Stimulated activated naive CD8-positive, alpha-beta T cell treated with anti-CD3 and anti-CD28 coated beads, Interleukin-15, Interleukin-2, amounts not matched to agents 100 U/mL and 50 U/mL, for 24 hours (primary cell): ENCODE measurements around the gene MCRIP1.

Experiments
- ATAC-seq: fragments of 150-1000 bp; cut with Tn5 transposase; one replicate; pipeline ENCODE4 v1.10.0; 2021
- DNase-seq: peaks from one replicate; pipeline ENCODE4 v3.0.0; 2021

The MCRIP1 gene

DNA sequence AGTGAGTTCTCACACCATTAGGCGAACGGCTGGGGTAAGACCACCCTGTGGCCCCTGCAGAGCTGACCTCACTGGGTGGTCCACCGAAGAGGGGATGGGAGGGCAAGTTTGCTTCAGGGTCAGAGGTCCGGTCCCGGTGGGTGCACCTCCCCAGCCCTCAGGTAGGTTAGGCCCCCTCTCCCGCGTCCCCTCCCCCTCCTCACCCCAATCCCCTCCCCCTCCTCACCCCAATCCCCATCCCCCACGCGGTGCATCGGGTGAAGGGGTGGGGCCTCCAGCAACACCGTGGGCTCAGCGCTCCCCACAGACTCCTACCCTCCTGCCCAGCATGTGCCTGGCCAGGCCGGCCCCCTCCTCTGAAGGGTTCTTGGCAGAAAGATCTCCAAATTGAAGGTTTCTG is 13.4 kb downstream of the MCRIP1 start:
- no peak for ATAC-seq
- no peak for DNase-seq

GRCh38 chr17:81817758-81818147 is 15.3 kb downstream of the MCRIP1 start:
- DNase-seq (no peak), ATAC-seq (no peak)

DNA sequence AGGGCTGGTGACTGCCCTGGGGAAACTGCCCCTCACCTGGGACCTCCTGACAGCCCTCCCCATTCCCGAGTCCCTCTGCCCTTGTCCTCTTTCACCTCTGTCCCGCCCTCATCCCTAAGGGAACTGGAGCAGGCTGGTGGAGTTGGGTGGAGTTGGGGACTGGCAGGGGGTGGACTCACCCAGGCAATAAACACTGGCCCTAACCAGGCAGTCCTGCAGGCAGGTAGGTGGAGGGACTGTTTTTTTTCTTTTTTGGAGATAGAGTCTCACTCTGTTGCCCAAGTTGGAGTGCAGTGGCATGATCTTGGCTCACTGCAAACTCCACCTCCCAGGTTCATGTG is 17.5 kb downstream of the MCRIP1 start:
- no peak for ATAC-seq
- no peak for DNase-seq

DNA sequence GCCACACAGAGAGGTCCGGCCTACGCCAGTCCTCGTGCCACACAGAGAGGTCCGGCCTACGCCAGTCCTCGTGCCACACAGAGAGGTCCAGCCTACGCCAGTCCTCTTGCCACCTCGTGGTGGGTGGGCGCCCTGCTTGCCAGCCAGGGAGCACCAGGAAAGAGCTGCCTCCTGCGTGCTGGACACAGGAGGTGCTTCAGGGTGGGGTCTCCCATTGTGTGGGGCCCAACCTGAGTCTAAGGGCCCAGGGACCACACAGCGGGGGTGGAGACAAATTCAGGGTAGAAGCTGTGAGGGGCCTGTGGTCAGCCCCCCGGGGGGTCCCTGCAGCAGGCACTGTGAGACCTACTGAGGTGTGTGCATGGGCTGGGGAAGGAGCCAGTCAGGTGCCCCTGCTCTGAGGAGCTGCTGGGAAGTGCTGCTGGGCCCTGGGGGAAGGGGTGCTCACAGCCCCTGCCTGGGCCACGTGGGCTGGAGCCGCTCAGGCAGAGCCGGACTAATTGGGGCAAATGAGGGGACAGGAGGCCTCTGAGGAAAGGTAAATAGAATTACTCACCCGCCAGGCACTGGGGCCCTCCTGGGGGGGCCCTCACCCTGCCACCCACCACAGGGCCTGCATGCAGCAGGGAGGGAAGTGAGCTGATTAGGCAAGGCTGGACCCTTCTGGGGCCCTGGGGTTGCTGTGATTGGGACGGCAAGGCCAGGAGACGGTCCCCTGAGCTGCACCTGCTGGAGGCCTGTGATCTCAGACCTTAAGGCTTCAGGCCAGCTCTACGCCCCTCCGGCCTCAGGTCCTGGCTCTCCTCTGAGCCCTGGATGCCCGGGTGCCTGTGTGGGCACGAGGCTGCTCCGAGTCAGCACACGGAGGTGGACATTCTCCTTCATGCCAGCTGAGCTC is 18.1 kb downstream of the MCRIP1 start:
- ATAC-seq (no peak), DNase-seq (no peak)

- no peak for ATAC-seq
- DNase-seq, result no peak
These were observed 19.0 kb downstream of the MCRIP1 start for GRCh38 chr17:81813861-81814683.

DNA sequence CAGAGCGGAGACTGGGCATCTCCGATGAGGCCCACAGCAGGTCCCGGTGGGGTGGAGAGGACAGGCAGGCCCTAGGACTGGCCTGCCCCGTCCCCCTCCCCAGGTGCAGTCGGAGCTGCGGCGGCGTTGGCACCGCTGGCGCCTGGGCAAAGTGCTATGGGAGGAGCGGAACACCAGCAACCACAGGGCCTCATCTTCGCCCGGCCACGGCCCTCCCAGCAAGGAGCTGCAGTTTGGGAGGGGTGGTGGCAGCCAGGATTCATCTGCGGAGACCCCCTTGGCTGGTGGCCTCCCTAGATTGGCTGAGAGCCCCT is 19.8 kb downstream of the MCRIP1 start:
- no peak for ATAC-seq
- DNase-seq, result no peak

GRCh38 chr17:81812571-81813370 is 20.3 kb downstream of the MCRIP1 start:
- DNase-seq, result no peak
- no peak for ATAC-seq

- ATAC-seq, result no peak
These were observed 21.2 kb downstream of the MCRIP1 start for GRCh38 chr17:81811705-81812570.

DNA sequence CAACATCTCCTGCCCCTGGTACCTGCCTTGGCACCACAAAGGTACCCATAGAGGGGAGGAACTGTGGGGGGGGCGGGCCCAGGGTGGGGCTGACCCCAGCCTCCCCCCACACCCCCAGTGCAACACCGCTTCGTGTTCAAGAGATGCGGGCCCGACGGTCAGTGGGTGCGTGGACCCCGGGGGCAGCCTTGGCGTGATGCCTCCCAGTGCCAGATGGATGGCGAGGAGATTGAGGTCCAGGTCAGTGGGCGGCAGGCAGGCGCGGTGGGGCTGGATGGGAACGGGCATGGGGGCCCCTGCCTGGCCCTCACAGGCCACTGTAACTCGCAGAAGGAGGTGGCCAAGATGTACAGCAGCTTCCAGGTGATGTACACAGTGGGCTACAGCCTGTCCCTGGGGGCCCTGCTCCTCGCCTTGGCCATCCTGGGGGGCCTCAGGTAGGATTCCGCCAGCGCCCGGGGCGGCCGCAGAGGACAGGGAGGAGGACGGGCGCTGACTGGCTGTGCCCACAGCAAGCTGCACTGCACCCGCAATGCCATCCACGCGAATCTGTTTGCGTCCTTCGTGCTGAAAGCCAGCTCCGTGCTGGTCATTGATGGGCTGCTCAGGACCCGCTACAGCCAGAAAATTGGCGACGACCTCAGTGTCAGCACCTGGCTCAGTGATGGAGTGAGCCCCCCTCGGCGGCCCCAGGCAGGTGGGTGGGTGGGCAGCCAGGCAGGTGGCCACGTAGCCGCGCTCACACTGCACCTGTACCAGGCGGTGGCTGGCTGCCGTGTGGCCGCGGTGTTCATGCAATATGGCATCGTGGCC is 22.0 kb downstream of the MCRIP1 start:
- no peak for DNase-seq
- no peak for ATAC-seq

More at GRCh38 chr17:81811705-81812570, 21.2 kb downstream of the MCRIP1 start:
- DNase-seq, result no peak

- DNase-seq (no peak), ATAC-seq (no peak)
These were observed 22.6 kb downstream of the MCRIP1 start for GRCh38 chr17:81810476-81810875.

DNA sequence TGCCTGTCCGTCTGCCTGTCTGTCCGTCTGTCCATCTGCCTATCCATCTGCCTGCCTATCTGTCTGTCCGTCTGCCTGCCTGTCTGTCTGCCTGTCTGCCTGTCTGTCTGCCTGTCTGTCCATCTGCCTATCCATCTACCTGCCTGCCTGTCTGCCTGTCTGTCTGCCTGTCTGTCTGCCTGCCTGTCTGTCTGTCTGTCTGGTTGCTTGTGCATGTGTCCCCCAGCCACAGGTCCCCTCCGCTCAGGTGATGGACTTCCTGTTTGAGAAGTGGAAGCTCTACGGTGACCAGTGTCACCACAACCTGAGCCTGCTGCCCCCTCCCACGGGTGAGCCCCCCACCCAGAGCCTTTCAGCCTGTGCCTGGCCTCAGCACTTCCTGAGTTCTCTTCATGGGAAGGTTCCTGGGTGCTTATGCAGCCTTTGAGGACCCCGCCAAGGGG is 23.5 kb downstream of the MCRIP1 start:
- DNase-seq (no peak), ATAC-seq (no peak)

GRCh38 chr17:81808778-81809555 is 24.1 kb downstream of the MCRIP1 start:
- DNase-seq (no peak), ATAC-seq (no peak)

DNA sequence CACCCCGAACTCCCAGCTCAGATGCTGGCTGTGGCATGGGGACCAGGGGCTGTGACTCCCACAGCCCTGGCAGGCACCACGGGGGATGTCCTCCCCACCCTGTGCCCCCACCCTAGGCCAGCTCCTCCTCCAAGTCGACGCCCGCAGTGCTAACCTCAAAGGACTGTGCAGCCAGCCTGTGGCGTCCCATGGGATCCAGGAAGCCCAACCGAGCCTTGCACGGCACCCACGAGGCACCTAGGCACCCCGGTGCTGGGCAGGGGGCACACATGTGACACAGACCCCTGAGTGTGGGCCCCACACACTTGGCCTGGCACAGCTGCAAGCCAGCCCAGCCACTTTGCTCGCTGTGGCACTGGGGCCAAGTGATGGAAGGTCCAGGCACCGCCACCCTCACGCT is 25.3 kb downstream of the MCRIP1 start:
- no peak for DNase-seq

GRCh38 chr17:81807210-81807719 is 25.8 kb downstream of the MCRIP1 start:
- DNase-seq (no peak), ATAC-seq (no peak)

More for the DNA sequence above, 25.3 kb downstream of the MCRIP1 start:
- no peak for ATAC-seq

DNA sequence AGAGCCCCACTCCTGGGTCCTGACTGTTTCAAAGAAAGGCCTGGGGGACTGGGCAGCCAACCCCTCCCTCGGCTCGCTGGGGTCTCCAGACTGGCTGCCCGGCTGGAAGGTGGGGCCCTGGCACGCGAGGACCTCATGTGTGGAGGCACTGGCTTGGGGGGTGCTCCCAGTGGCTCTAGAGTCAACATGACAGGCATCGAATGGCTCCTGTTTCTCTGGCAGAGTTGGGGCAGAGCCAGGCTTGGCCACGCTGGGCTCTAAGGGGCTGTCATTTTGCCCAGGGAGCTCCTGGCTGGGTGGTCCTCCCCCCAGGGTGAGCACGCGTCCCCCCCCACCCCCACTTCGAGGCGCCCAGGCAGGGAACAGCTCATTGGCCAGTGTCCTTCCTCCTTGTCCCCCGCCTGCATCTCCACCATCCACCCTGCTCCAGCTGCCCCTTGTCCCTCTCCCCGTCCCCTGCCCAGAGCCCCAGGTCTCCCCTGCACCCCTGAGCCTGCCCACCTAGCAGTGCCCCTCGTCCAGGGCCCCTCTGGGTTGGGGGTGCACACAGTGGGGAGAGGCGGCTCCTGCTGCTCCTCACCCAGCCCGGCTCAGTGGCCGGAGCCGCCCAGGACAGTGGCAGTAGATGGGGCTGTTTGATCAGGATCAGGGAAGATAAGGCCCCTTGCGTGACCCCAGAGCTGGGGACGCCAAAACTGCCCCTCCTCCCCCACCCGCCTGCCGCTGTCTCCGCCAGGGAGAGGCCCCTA is 26.5 kb downstream of the MCRIP1 start:
- no peak for ATAC-seq

DNA sequence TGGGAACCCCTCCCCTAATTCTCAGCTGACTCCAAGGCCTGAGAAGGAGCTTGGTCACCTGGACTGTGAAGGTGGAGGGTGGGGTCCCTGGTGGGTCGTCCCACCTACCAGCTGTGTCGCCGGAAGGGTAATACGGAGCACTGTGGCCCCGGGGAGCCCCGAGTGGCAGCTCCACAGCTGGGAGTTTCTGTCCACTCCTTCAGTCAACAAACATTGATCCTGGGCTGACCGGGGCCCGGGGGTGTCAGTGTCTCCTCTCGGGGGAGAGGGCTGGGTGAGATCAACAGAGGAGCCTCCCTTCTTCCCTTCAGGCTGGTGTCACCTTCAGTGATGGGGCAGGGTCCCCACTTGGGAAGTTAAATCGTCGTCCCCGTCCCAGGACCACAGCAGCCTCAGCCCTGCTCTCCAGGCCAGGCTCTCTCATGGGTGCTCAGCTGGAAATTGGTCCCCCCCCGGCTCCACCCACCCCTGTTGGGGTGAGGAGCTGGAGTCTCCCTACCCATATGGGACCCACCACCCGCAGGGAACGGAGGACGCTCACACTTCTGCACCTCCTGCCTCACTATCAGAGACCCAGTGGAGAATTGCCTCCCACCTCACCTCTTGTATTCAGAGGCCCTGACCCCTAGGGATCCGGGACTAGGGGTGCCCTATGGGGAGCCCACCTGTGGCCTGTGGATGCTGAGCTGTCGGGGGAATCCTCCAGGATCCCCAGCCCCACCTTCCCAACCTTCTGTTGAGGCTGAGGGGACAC is 27.2 kb downstream of the MCRIP1 start:
- DNase-seq (no peak), ATAC-seq (peak; percentile 2)

More for the DNA sequence above, 26.5 kb downstream of the MCRIP1 start:
- DNase-seq, result no peak

- ATAC-seq, result no peak
- no peak for DNase-seq
These were observed 28.3 kb downstream of the MCRIP1 start for GRCh38 chr17:81804559-81805399.
